Fibroblast of pulmonary artery (primary cell): ENCODE data around the gene SPARC.
"Not testable (repeated sequence)": the region's sequence is repeated elsewhere in the genome, so short reads cannot be mapped to it uniquely, and the experiment has no call there.

Experiments used
- DNase-seq: peaks from one replicate; pipeline ENCODE4 v3.0.0-alpha.2; 2010; ENCODE audit warnings: low read depth
- H3K4me3 ChIP-seq: replicated peaks from 2 replicates; pipeline ENCODE4 v1.5.1; 2011; ENCODE audit warnings: low read depth, mild to moderate bottlenecking, control low read depth, low read length, moderate library complexity
- CTCF ChIP-seq: IDR thresholded peaks from 2 replicates; pipeline ENCODE4 v1.5.1; 2011; ENCODE audit warnings: mild to moderate bottlenecking, control low read depth, low read length, inconsistent platforms; ENCODE audit errors: missing control alignments

Gene SPARC

GRCh38 chr5:151680944-151681427 is 5.7 kb downstream of the SPARC start:
- H3K4me3 ChIP-seq: no peak overlapping the region
- DNase-seq: no peak
- TF ChIP-seq CTCF: no peak

GRCh38 chr5:151680156-151680505 is 6.6 kb downstream of the SPARC start:
- not testable (repeated sequence) for H3K4me3 ChIP-seq, DNase-seq

GRCh38 chr5:151679421-151680155 is 7.1 kb downstream of the SPARC start:
- peak overlapping the region; percentile 2 for H3K4me3 ChIP-seq
- no peak for DNase-seq
- TF ChIP-seq CTCF: no peak

- H3K4me3 ChIP-seq: no peak overlapping the region
- DNase-seq: no peak
- no peak for TF ChIP-seq CTCF
These were observed 8.0 kb downstream of the SPARC start for GRCh38 chr5:151678713-151679112.

- DNase-seq: no peak
- H3K4me3 ChIP-seq: no peak overlapping the region
- no peak for TF ChIP-seq CTCF
These were observed 8.8 kb downstream of the SPARC start for GRCh38 chr5:151677776-151678545.

GRCh38 chr5:151676719-151677118 is 10.0 kb downstream of the SPARC start:
- DNase-seq: peak; percentile 78
- H3K4me3 ChIP-seq: no peak overlapping the region
- no peak for TF ChIP-seq CTCF

GRCh38 chr5:151676314-151676712 is 10.4 kb downstream of the SPARC start:
- no peak for TF ChIP-seq CTCF
- peak overlapping the region; percentile 6 for H3K4me3 ChIP-seq
- DNase-seq: no peak
